Ovary (tissue), 3 donors: ENCODE measurements around the gene ITGAE.

Source experiments
- EP300 ChIP-seq: sonication (generic); formaldehyde crosslinking; IDR thresholded peaks from one replicate; pipeline ENCODE4 v1.6.1; 2017; ENCODE audit warnings: antibody characterized with exemption
- TF ChIP-seq, protein P1 (sequence below), 3 donors: fragments of 450-650 bp in 2 of 3; fragments of 200-600 bp in 1 of 3; IDR thresholded peaks; one replicate each; pipeline versions ENCODE4 v1.5.1 to v1.8.0; 2016 to 2022; ENCODE audit warnings: antibody characterized with exemption in 3 of 3, mild to moderate bottlenecking in 1 of 3
- donor health status: DM: no; HTN: no; CAD: no.

DNA sequence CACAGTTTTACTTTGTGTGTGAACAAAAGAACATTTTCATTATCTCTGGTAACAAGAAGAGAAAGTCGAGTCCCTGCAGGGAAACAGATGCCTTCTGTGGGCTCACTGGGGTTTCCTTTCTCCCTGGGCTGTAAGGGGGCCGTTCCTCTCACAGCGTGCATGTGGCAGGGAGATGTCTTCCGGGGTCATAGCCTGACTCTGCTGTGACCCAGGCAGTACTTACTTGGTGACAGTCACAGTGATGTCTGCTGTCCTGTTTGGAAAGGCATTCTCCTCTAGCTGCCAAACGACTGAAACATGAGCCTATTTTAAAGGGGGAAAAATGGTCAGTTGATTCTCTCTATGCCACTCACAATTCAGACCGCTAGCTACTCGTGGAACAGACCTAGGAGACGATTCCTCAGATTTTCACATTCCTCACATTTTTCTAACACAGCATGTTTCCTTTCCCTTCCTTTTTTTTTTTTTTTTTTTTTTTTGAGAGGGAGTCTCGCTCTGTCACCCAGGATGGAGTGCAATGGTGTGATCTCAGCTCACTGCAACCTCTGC lies 70.0 kb downstream of the ITGAE start:
- TF ChIP-seq, protein P1, sequence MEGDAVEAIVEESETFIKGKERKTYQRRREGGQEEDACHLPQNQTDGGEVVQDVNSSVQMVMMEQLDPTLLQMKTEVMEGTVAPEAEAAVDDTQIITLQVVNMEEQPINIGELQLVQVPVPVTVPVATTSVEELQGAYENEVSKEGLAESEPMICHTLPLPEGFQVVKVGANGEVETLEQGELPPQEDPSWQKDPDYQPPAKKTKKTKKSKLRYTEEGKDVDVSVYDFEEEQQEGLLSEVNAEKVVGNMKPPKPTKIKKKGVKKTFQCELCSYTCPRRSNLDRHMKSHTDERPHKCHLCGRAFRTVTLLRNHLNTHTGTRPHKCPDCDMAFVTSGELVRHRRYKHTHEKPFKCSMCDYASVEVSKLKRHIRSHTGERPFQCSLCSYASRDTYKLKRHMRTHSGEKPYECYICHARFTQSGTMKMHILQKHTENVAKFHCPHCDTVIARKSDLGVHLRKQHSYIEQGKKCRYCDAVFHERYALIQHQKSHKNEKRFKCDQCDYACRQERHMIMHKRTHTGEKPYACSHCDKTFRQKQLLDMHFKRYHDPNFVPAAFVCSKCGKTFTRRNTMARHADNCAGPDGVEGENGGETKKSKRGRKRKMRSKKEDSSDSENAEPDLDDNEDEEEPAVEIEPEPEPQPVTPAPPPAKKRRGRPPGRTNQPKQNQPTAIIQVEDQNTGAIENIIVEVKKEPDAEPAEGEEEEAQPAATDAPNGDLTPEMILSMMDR (IDR thresholded peaks at IDR 0.05), result no peak
- no peak for TF ChIP-seq EP300
